Loucy (cell line): ENCODE measurements around the gene RNF13.

Source experiments
- EZH2phosphoT487 ChIP-seq: fragments of 200-600 bp; IDR thresholded peaks from 2 replicates; pipeline ENCODE4 v1.6.1; 2018; ENCODE audit warnings: antibody characterized with exemption, mild to moderate bottlenecking, moderate library complexity, borderline replicate concordance
- TF ChIP-seq, protein P1 (sequence below): fragments of 200-600 bp; sonication (generic); conservative IDR thresholded peaks from 2 replicates; pipeline ENCODE4 v1.5.1; 2014; ENCODE audit warnings: mild to moderate bottlenecking, antibody characterized with exemption, low read length

DNA sequence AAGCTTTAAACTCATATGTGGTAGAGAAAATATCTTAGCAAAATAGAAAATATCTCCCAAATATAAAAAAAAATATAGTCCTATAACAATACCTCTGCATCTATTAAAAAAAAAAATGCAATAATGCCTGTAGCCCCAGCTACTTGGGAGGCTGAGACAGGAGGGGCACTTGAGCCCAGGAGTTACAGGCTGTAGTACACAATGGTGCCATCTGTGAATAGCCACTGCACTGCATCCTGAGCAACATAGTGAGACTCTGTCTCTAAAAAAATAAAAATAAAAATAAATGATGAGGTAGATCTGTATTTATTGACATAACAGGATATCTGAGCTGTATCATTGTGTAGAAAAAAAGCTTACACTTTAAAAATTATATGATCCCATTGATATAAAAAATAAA, 87.3 kb downstream of the RNF13 start:
- TF ChIP-seq, protein P1, sequence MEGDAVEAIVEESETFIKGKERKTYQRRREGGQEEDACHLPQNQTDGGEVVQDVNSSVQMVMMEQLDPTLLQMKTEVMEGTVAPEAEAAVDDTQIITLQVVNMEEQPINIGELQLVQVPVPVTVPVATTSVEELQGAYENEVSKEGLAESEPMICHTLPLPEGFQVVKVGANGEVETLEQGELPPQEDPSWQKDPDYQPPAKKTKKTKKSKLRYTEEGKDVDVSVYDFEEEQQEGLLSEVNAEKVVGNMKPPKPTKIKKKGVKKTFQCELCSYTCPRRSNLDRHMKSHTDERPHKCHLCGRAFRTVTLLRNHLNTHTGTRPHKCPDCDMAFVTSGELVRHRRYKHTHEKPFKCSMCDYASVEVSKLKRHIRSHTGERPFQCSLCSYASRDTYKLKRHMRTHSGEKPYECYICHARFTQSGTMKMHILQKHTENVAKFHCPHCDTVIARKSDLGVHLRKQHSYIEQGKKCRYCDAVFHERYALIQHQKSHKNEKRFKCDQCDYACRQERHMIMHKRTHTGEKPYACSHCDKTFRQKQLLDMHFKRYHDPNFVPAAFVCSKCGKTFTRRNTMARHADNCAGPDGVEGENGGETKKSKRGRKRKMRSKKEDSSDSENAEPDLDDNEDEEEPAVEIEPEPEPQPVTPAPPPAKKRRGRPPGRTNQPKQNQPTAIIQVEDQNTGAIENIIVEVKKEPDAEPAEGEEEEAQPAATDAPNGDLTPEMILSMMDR = no peak
- TF ChIP-seq EZH2phosphoT487 = no peak
